ENCODE measurements around the gene SPATA9.

The SPATA9 gene

GRCh38 chr5:95682891-95683290 is at the start of gene SPATA9:
Gene SPATA9, minus strand, starts transcription at chr5:95682991. Its CDS starts 137 bp downstream, at chr5:95682854.
- FAIRE-seq: no peak

- no peak for FAIRE-seq
These were observed 49.1 kb upstream of the SPATA9 start for GRCh38 chr5:95731571-95732554.

GRCh38 chr5:95730730-95731570 is 48.2 kb upstream of the SPATA9 start, which contains the start of gene RHOBTB3:
Gene RHOBTB3, plus strand, starts transcription at chr5:95731336. Its CDS starts 347 bp downstream, at chr5:95731683.
- FAIRE-seq: no peak

- no peak for FAIRE-seq
These were observed 47.4 kb upstream of the SPATA9 start for GRCh38 chr5:95730011-95730700.

- FAIRE-seq: no peak
These were observed 46.6 kb upstream of the SPATA9 start for GRCh38 chr5:95729115-95730010.

GRCh38 chr5:95728494-95729114 is 45.8 kb upstream of the SPATA9 start:
- FAIRE-seq: no peak

- no peak for FAIRE-seq
These were observed 45.0 kb upstream of the SPATA9 start for GRCh38 chr5:95727764-95728191.

- FAIRE-seq: no peak
These were observed 44.3 kb upstream of the SPATA9 start for GRCh38 chr5:95726811-95727763.

- no peak for FAIRE-seq
These were observed 43.4 kb upstream of the SPATA9 start for GRCh38 chr5:95725937-95726810.

- no peak for FAIRE-seq
These were observed 42.5 kb upstream of the SPATA9 start for GRCh38 chr5:95725071-95725820.

- no peak for FAIRE-seq
These were observed 41.0 kb upstream of the SPATA9 start for GRCh38 chr5:95723632-95724369.

- FAIRE-seq: no peak
These were observed 38.9 kb upstream of the SPATA9 start for GRCh38 chr5:95721582-95722295.

- FAIRE-seq: no peak
These were observed 37.4 kb upstream of the SPATA9 start for GRCh38 chr5:95720094-95720786.

GRCh38 chr5:95718738-95719137 is 35.9 kb upstream of the SPATA9 start:
- FAIRE-seq: no peak

- no peak for FAIRE-seq
These were observed 35.4 kb upstream of the SPATA9 start for GRCh38 chr5:95718203-95718602.

- FAIRE-seq: no peak
These were observed 34.6 kb upstream of the SPATA9 start for GRCh38 chr5:95717439-95717838.
